GM10847 (cell line): ENCODE data around the gene KNSTRN.

Experiments used
- POLR2A ChIP-seq: IDR thresholded peaks from 2 replicates; pipeline ENCODE4 v1.6.1; 2011; ENCODE audit not compliant: insufficient read length; ENCODE audit errors: extremely low read depth

KNSTRN gene

GRCh38 chr15:40354408-40355171 is 27.9 kb upstream of the KNSTRN start:
- no peak for TF ChIP-seq POLR2A

- no peak for TF ChIP-seq POLR2A
Observed at GRCh38 chr15:40355976-40356585, 26.4 kb upstream of the KNSTRN start.

GRCh38 chr15:40357246-40357645 is 25.3 kb upstream of the KNSTRN start:
- no peak for TF ChIP-seq POLR2A

- TF ChIP-seq POLR2A, result no peak
Observed at GRCh38 chr15:40357723-40358470, 24.6 kb upstream of the KNSTRN start, which contains the start of gene DISP2. Gene DISP2 (plus strand): TSS chr15:40358219. CDS start chr15:40358322, 103 bp downstream.

GRCh38 chr15:40358471-40359353 is 23.8 kb upstream of the KNSTRN start:
- no peak for TF ChIP-seq POLR2A

GRCh38 chr15:40360015-40360414 is 22.5 kb upstream of the KNSTRN start:
- no peak for TF ChIP-seq POLR2A

GRCh38 chr15:40361640-40362039 is 20.9 kb upstream of the KNSTRN start:
- TF ChIP-seq POLR2A, result no peak

- no peak for TF ChIP-seq POLR2A
Observed at GRCh38 chr15:40363611-40364010, 18.9 kb upstream of the KNSTRN start.

- no peak for TF ChIP-seq POLR2A
Observed at GRCh38 chr15:40364251-40364650, 18.3 kb upstream of the KNSTRN start.

- TF ChIP-seq POLR2A, result no peak
Observed at GRCh38 chr15:40365016-40365415, 17.5 kb upstream of the KNSTRN start.

GRCh38 chr15:40365624-40366456 is 16.7 kb upstream of the KNSTRN start:
- no peak for TF ChIP-seq POLR2A

- TF ChIP-seq POLR2A, result no peak
Observed at GRCh38 chr15:40366457-40367370, 15.8 kb upstream of the KNSTRN start.

- no peak for TF ChIP-seq POLR2A
Observed at GRCh38 chr15:40367371-40367685, 15.2 kb upstream of the KNSTRN start.
